ENCODE results near the gene WDR31.
"Not testable (repeated sequence)": the region's sequence is repeated elsewhere in the genome, so short reads cannot be mapped to it uniquely, and the experiment has no call there.

WDR31 gene

GRCh38 chr9:113298311-113298710 is 41.8 kb downstream of the WDR31 start:
- Histone ChIP-seq H3K27ac (ENCODE audit: low read depth, low read length) (no peak overlapping the region), H3K36me3 (ENCODE audit: control insufficient read depth, insufficient read depth, low read length) (no peaks in the 10 kb centered on the region), H3K27me3 (ENCODE audit: insufficient read depth, low read length, poor library complexity) (no peaks in the 10 kb centered on the region), H3K56ac (ENCODE audit: low read length) (no peak overlapping the region), H4K5ac (ENCODE audit: low read length) (no peak overlapping the region), H3K79me2 (ENCODE audit: control insufficient read depth, insufficient read depth, low read length) (no peaks in the 10 kb centered on the region), H3K4me3 (ENCODE audit: low read length) (no peak overlapping the region), H4K8ac (ENCODE audit: low read depth, low read length) (no peak overlapping the region), H3K23ac (ENCODE audit: low read length) (no peak overlapping the region), H2BK5ac (ENCODE audit: low read length) (no peak overlapping the region), H3K4me1 (ENCODE audit: control insufficient read depth, low read depth, low read length) (no peaks in the 10 kb centered on the region), H3K18ac (ENCODE audit: low read length) (no peak overlapping the region), H3K4ac (ENCODE audit: low read depth, low read length) (no peak overlapping the region), H3K9ac (ENCODE audit: low read length) (no peak overlapping the region), H2AK5ac (ENCODE audit: low read length) (no peak overlapping the region), H3K79me1 (ENCODE audit: low read length) (no peaks in the 10 kb centered on the region), H2BK15ac (replicated peaks; ENCODE audit: low read depth) (no peak overlapping the region), H2BK120ac (ENCODE audit: low read depth, low read length) (no peak overlapping the region), H3K4me2 (ENCODE audit: low read length) (no peak overlapping the region)
- DNase-seq = no peak
- no CpG with 5 or more reads among the region's 8 CpGs for WGBS (ENCODE audit: extremely low coverage, insufficient coverage, low lambda C conversion rate)

GRCh38 chr9:113296796-113297558 is 43.1 kb downstream of the WDR31 start:
- Histone ChIP-seq H3K36me3 (ENCODE audit: control insufficient read depth, insufficient read depth, low read length) (peaks cover 3% of the 10 kb centered on the region), H3K79me1 (ENCODE audit: low read length) (no peaks in the 10 kb centered on the region), H3K56ac (ENCODE audit: low read length) (no peak overlapping the region), H3K4ac (ENCODE audit: low read depth, low read length) (no peak overlapping the region), H3K4me1 (ENCODE audit: control insufficient read depth, low read depth, low read length) (no peaks in the 10 kb centered on the region), H4K8ac (ENCODE audit: low read depth, low read length) (no peak overlapping the region), H3K18ac (ENCODE audit: low read length) (no peak overlapping the region), H3K79me2 (ENCODE audit: control insufficient read depth, insufficient read depth, low read length) (no peaks in the 10 kb centered on the region), H2AK5ac (ENCODE audit: low read length) (no peak overlapping the region), H3K4me2 (ENCODE audit: low read length) (no peak overlapping the region), H3K4me3 (ENCODE audit: low read length) (no peak overlapping the region), H3K27me3 (ENCODE audit: insufficient read depth, low read length, poor library complexity) (no peaks in the 10 kb centered on the region), H3K23ac (ENCODE audit: low read length) (no peak overlapping the region), H3K27ac (ENCODE audit: low read depth, low read length) (no peak overlapping the region), H2BK15ac (replicated peaks; ENCODE audit: low read depth) (no peak overlapping the region), H3K9ac (ENCODE audit: low read length) (no peak overlapping the region), H4K5ac (ENCODE audit: low read length) (no peak overlapping the region), H2BK120ac (ENCODE audit: low read depth, low read length) (no peak overlapping the region), H2BK5ac (ENCODE audit: low read length) (no peak overlapping the region)
- no peak for DNase-seq
- WGBS (ENCODE audit: extremely low coverage, insufficient coverage, low lambda C conversion rate) = no CpG with 5 or more reads among the region's 9 CpGs

GRCh38 chr9:113296247-113296646 is 43.8 kb downstream of the WDR31 start:
- not testable (repeated sequence) for H3K18ac ChIP-seq (ENCODE audit: low read length); H3K4me3 ChIP-seq (ENCODE audit: low read length); H2BK5ac ChIP-seq (ENCODE audit: low read length); H3K79me1 ChIP-seq (ENCODE audit: low read length); H3K4ac ChIP-seq (ENCODE audit: low read depth, low read length); H2BK120ac ChIP-seq (ENCODE audit: low read depth, low read length); H3K4me2 ChIP-seq (ENCODE audit: low read length); H3K56ac ChIP-seq (ENCODE audit: low read length); H2AK5ac ChIP-seq (ENCODE audit: low read length); H3K27me3 ChIP-seq (ENCODE audit: insufficient read depth, low read length, poor library complexity); H2BK15ac ChIP-seq (replicated peaks; ENCODE audit: low read depth); DNase-seq; H3K9ac ChIP-seq (ENCODE audit: low read length); H4K8ac ChIP-seq (ENCODE audit: low read depth, low read length); H3K4me1 ChIP-seq (ENCODE audit: control insufficient read depth, low read depth, low read length); H3K36me3 ChIP-seq (ENCODE audit: control insufficient read depth, insufficient read depth, low read length); H3K79me2 ChIP-seq (ENCODE audit: control insufficient read depth, insufficient read depth, low read length); H3K23ac ChIP-seq (ENCODE audit: low read length); H4K5ac ChIP-seq (ENCODE audit: low read length); H3K27ac ChIP-seq (ENCODE audit: low read depth, low read length)
- WGBS (ENCODE audit: extremely low coverage, insufficient coverage, low lambda C conversion rate) = no CpG with 5 or more reads among the region's 8 CpGs

GRCh38 chr9:113293285-113293878 is 46.7 kb downstream of the WDR31 start:
- Histone ChIP-seq H3K56ac (ENCODE audit: low read length) (no peak overlapping the region), H3K18ac (ENCODE audit: low read length) (no peak overlapping the region), H2BK120ac (ENCODE audit: low read depth, low read length) (no peak overlapping the region), H4K8ac (ENCODE audit: low read depth, low read length) (no peak overlapping the region), H3K4ac (ENCODE audit: low read depth, low read length) (no peak overlapping the region), H3K79me1 (ENCODE audit: low read length) (no peaks in the 10 kb centered on the region), H2BK15ac (replicated peaks; ENCODE audit: low read depth) (no peak overlapping the region), H3K27ac (ENCODE audit: low read depth, low read length) (no peak overlapping the region), H3K4me1 (ENCODE audit: control insufficient read depth, low read depth, low read length) (no peaks in the 10 kb centered on the region), H2AK5ac (ENCODE audit: low read length) (no peak overlapping the region), H3K23ac (ENCODE audit: low read length) (no peak overlapping the region), H3K36me3 (ENCODE audit: control insufficient read depth, insufficient read depth, low read length) (peaks cover 10% of the 10 kb centered on the region), H3K27me3 (ENCODE audit: insufficient read depth, low read length, poor library complexity) (no peaks in the 10 kb centered on the region), H4K5ac (ENCODE audit: low read length) (no peak overlapping the region), H3K79me2 (ENCODE audit: control insufficient read depth, insufficient read depth, low read length) (no peaks in the 10 kb centered on the region), H3K9ac (ENCODE audit: low read length) (no peak overlapping the region), H3K4me2 (ENCODE audit: low read length) (no peak overlapping the region), H3K4me3 (ENCODE audit: low read length) (no peak overlapping the region), H2BK5ac (ENCODE audit: low read length) (no peak overlapping the region)
- no CpG with 5 or more reads among the region's 7 CpGs for WGBS (ENCODE audit: extremely low coverage, insufficient coverage, low lambda C conversion rate)
- no peak for DNase-seq

GRCh38 chr9:113290052-113290607 is 49.9 kb downstream of the WDR31 start:
- no peak overlapping the region for H3K56ac ChIP-seq (ENCODE audit: low read length)
- H3K27me3 ChIP-seq (ENCODE audit: insufficient read depth, low read length, poor library complexity) = no peaks in the 10 kb centered on the region
- H3K9ac ChIP-seq (ENCODE audit: low read length) = no peak overlapping the region
- H2BK5ac ChIP-seq (ENCODE audit: low read length) = no peak overlapping the region
- no peak overlapping the region for H2AK5ac ChIP-seq (ENCODE audit: low read length)
- no peak overlapping the region for H3K4ac ChIP-seq (ENCODE audit: low read depth, low read length)
- no peak for DNase-seq
- H3K79me1 ChIP-seq (ENCODE audit: low read length) = no peaks in the 10 kb centered on the region
- H3K4me3 ChIP-seq (ENCODE audit: low read length) = no peak overlapping the region
- H2BK15ac ChIP-seq (replicated peaks; ENCODE audit: low read depth) = no peak overlapping the region
- H3K23ac ChIP-seq (ENCODE audit: low read length) = no peak overlapping the region
- H3K4me2 ChIP-seq (ENCODE audit: low read length) = no peak overlapping the region
- no CpG with 5 or more reads among the region's 6 CpGs for WGBS (ENCODE audit: extremely low coverage, insufficient coverage, low lambda C conversion rate)
- peaks cover 14% of the 10 kb centered on the region for H3K36me3 ChIP-seq (ENCODE audit: control insufficient read depth, insufficient read depth, low read length)
- no peak overlapping the region for H2BK120ac ChIP-seq (ENCODE audit: low read depth, low read length)
- H4K5ac ChIP-seq (ENCODE audit: low read length) = no peak overlapping the region
- H4K8ac ChIP-seq (ENCODE audit: low read depth, low read length) = no peak overlapping the region
- no peak overlapping the region for H3K27ac ChIP-seq (ENCODE audit: low read depth, low read length)
- no peaks in the 10 kb centered on the region for H3K79me2 ChIP-seq (ENCODE audit: control insufficient read depth, insufficient read depth, low read length)
- no peak overlapping the region for H3K18ac ChIP-seq (ENCODE audit: low read length)
- H3K4me1 ChIP-seq (ENCODE audit: control insufficient read depth, low read depth, low read length) = no peaks in the 10 kb centered on the region
